GM15510 (cell line): ENCODE data around the gene PRTN3.
A peak's percentile ranks its signal among the peaks of the same experiment; 100 is the strongest.

Experiments used
- POLR2A ChIP-seq: IDR thresholded peaks from 3 replicates; pipeline ENCODE4 v1.6.1; 2011; ENCODE audit warnings: borderline replicate concordance; ENCODE audit not compliant: insufficient read length; ENCODE audit errors: extremely low read depth

Gene PRTN3

GRCh38 chr19:799076-799881 is 41.5 kb upstream of the PRTN3 start:
- TF ChIP-seq POLR2A = no peak

DNA sequence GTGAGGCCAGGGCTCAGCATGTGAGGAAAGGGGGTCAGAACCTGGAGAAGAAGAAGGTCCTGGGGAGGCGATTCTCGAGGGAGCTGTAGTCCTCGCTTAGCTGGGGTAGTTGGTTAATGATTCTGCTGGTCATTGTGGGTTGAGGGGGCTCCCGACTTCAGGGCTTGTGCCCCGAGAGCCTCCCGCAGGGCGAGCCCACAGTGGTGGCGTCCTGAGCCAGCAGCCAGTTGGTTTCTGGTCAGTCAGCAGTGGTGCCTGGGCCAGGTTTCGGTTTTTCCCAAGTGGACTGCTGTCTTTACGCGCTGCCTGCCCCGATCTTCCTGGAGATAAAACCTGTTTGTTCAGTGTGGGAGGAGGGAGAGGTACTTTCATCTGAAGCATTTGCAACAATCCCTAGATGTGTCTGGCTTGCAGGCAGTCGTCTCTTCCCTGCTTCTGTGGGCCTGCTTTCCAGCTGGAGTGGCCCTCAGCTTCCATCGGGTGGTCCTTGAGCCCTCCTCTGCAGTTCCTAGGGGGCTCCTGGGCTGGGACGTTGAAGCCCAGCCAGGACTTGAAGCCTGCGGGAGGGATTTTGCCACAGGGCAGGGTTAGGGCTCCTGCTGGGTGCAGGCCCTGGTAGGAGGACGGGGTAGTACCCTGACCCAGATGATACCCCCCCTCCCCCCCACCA is 40.3 kb upstream of the PRTN3 start:
- TF ChIP-seq POLR2A = no peak

DNA sequence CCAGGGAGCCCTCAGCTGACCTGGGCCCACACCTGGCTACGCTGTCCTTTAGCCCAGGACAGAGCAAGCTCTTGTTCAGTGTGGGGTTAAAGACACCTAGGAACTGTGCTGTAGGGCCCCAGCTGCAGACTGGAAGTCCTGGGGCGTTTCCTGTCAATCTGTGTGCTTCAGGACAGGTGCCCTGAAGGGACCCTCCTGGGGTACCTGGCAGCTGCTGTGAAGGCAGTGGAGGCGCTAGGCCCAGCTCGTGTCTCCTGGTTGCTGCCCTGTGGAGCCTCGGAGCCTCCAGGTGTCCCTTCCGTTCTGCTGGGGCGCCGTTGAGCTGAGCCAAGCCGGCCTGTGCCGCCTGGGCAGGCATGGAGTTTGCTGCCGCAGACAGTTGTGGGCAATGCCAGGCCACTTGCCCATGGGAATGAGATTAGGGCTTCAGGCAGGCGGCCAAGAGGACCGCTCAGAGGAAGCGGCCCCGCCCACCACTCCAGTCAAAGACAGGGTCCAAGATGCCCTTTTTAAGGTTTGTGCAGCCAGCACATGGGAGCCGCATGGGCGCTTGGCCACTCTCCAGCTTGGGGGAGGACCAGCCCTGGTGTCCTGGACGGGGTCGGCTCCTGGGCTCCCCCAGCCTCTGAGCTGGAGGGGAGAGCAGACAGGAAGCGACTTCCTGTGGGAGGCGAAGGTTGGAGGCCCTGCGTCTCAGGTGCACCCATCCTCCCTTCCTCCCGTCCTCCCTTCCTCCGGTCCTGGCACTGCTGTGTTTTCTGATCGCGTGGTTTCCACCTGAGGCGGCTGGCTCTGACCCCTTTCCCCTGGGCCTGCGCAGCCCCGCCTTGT is 39.6 kb upstream of the PRTN3 start:
- TF ChIP-seq POLR2A = peak; percentile 14

DNA sequence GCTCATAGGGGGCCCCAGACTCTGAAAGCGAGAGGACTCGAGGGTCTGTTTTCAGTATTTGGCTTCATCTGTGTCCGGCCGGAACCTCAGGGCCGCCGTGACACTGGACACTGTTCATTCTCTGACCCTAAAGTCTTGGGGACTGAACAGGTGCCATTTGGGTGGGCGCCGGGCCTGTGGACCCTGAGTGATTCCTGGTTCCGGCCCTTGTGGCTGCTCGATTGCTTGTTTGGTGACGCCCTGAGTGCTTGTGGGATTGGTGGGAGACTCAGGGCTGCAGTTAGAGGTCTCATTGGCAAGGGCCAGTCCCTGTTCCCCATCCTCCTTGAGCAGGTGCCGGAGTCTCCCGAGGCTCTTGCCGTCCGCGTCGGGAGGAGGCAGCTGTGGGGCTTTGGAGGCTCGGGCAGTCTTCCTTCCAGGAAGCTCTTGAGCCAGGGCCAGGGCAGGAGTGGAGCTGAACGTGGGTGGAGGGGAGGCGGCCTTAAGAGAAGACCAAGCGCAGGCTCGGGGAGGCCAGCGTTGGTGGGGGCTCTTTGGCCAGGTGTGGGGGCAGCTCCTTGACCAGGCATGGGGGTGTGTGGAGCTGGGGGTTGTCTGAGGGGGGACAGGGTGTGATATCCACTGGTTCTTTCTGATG is 38.8 kb upstream of the PRTN3 start:
- TF ChIP-seq POLR2A = no peak

- TF ChIP-seq POLR2A = no peak
Observed at GRCh38 chr19:802498-803098, 38.2 kb upstream of the PRTN3 start.

GRCh38 chr19:803099-803561 is 37.7 kb upstream of the PRTN3 start:
- TF ChIP-seq POLR2A = no peak

GRCh38 chr19:803686-804418 is 36.9 kb upstream of the PRTN3 start:
- TF ChIP-seq POLR2A = no peak

- no peak for TF ChIP-seq POLR2A
Observed at GRCh38 chr19:804419-805165, 36.2 kb upstream of the PRTN3 start.

DNA sequence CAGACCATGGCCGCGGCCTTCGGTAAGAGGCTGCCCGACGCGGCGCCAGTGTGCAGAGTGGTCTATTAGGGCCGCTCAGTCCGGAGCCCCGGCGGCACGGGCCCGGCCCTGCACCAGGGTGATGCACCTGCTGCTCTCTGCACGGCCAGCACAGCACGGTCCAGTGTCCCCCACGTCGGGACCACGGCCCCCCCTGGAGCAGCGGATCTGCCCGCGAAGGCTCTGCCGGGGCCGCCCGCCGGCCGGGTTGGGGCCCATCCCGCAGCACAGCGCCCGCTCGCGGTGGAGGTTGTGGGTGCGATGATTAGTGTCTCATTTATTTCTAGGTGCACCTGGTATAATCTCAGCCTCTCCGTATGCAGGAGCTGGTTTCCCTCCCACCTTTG is 35.6 kb upstream of the PRTN3 start:
- TF ChIP-seq POLR2A = no peak

- no peak for TF ChIP-seq POLR2A
Observed at GRCh38 chr19:805600-806550, 34.9 kb upstream of the PRTN3 start.

DNA sequence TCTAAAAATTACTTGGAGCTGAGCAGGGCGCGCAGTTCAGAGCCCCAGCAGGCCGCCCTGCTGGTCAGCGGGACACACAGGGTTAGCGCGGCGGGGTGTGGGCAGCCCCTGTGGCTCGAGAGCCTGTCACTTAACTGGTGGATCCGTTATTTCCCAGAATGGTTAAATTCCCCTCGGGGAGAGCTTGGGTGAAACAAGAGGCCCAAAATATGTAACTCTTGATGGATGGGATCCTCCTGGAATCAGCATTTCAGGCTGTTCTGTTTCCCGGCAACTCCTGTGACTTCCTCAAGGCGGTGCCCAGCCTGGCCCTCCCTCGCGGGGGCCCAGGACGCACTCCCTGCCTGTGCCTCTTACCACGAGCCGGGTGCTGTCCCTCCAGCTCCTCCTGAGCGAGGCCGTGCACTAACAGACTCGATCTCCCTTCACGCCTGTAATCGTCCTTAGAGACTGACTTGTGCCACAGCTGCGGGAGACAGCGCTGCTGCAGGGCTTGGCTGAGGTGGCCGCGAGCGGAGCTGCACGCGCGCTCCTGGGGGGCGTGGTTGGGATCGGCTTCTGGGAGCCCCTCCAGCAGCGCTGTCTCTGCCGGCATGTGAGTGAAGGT is 33.9 kb upstream of the PRTN3 start:
- TF ChIP-seq POLR2A = no peak
